Measurements from ENCODE around the gene SCUBE1.

SCUBE1 gene

GRCh38 chr22:43320943-43321900 is 21.9 kb downstream of the SCUBE1 start:
- H3K4me1 Mint-ChIP-seq: peaks cover 35% of the 10 kb centered on the region
- peaks cover 37% of the 10 kb centered on the region for H3K27me3 Mint-ChIP-seq (ENCODE audit: low read depth, poor library complexity)
- TF ChIP-seq CTCF (IDR thresholded peaks at IDR 0.05): no peak
- no peaks in the 10 kb centered on the region for H3K9me3 Mint-ChIP-seq
- no peak overlapping the region for H3K27ac Mint-ChIP-seq
- H3K36me3 Mint-ChIP-seq (ENCODE audit: low read depth): peaks cover 20% of the 10 kb centered on the region
- DNase-seq: no peak
- H3K4me3 Mint-ChIP-seq: no peak overlapping the region

- no peaks in the 10 kb centered on the region for H3K9me3 Mint-ChIP-seq
- no peak overlapping the region for H3K27ac Mint-ChIP-seq
- TF ChIP-seq CTCF (IDR thresholded peaks at IDR 0.05): no peak
- H3K4me1 Mint-ChIP-seq: peaks cover 42% of the 10 kb centered on the region
- no peak for DNase-seq
- H3K36me3 Mint-ChIP-seq (ENCODE audit: low read depth): peaks cover 20% of the 10 kb centered on the region
- H3K27me3 Mint-ChIP-seq (ENCODE audit: low read depth, poor library complexity): peaks cover 37% of the 10 kb centered on the region
- H3K4me3 Mint-ChIP-seq: no peak overlapping the region
These were observed 23.3 kb downstream of the SCUBE1 start for GRCh38 chr22:43319661-43320486.

DNA sequence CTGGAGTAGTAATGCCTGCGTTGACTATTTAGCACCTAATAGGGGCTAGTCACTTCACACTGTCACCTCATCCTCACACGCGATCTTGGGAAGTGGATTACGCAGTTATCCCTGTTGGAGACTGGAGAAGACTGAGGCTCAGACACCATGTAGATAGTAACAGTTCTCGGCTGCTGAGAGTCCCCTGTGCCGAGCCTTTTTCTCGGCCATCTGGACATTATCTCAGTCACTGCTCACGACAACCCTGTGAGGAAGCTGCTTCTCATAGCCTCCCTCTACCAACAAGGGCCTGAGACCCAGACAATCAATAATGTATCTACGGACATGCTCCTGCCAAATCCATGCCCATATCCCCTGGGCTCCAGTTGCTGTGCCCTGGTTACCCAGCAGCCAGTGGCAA is 25.9 kb downstream of the SCUBE1 start:
- Mint-ChIP-seq H3K27ac (no peak overlapping the region), H3K4me3 (no peak overlapping the region), H3K27me3 (ENCODE audit: low read depth, poor library complexity) (peaks cover 40% of the 10 kb centered on the region), H3K9me3 (no peaks in the 10 kb centered on the region), H3K36me3 (ENCODE audit: low read depth) (peaks cover 20% of the 10 kb centered on the region), H3K4me1 (peaks cover 66% of the 10 kb centered on the region)
- no peak for DNase-seq
- TF ChIP-seq CTCF (IDR thresholded peaks at IDR 0.05): no peak

GRCh38 chr22:43315687-43316217 is 27.4 kb downstream of the SCUBE1 start:
- DNase-seq: no peak
- no peak for TF ChIP-seq CTCF (IDR thresholded peaks at IDR 0.05)
- Mint-ChIP-seq H3K9me3 (no peaks in the 10 kb centered on the region), H3K4me1 (peaks cover 66% of the 10 kb centered on the region), H3K4me3 (no peak overlapping the region), H3K27ac (no peak overlapping the region), H3K36me3 (ENCODE audit: low read depth) (peaks cover 20% of the 10 kb centered on the region), H3K27me3 (ENCODE audit: low read depth, poor library complexity) (peaks cover 36% of the 10 kb centered on the region)

- H3K4me3 Mint-ChIP-seq: no peak overlapping the region
- peaks cover 34% of the 10 kb centered on the region for H3K27me3 Mint-ChIP-seq (ENCODE audit: low read depth, poor library complexity)
- H3K4me1 Mint-ChIP-seq: peaks cover 63% of the 10 kb centered on the region
- H3K9me3 Mint-ChIP-seq: no peaks in the 10 kb centered on the region
- H3K27ac Mint-ChIP-seq: no peak overlapping the region
- no peak for DNase-seq
- no peak for TF ChIP-seq CTCF (IDR thresholded peaks at IDR 0.05)
- peaks cover 15% of the 10 kb centered on the region for H3K36me3 Mint-ChIP-seq (ENCODE audit: low read depth)
These were observed 28.6 kb downstream of the SCUBE1 start for GRCh38 chr22:43314611-43315010.

All from nephron progenitor cell (in vitro differentiated cells).